Erythroblast (primary cell): ENCODE data around the gene ENTPD1.

Source experiments
- GATA1 ChIP-seq: IDR thresholded peaks from 2 replicates; pipeline ENCODE4 v1.6.1; 2011; ENCODE audit warnings: low read depth, mild to moderate bottlenecking, control low read depth, low read length, moderate library complexity
- POLR2A ChIP-seq: IDR thresholded peaks from 2 replicates; pipeline ENCODE4 v1.6.1; 2011; ENCODE audit warnings: mild to moderate bottlenecking, low read length

GRCh38 chr10:95832216-95833041, 76.5 kb downstream of the ENTPD1 start:
- TF ChIP-seq POLR2A: no peak
- TF ChIP-seq GATA1: no peak
